ENCODE data around the gene KRT36.

Gene KRT36

DNA sequence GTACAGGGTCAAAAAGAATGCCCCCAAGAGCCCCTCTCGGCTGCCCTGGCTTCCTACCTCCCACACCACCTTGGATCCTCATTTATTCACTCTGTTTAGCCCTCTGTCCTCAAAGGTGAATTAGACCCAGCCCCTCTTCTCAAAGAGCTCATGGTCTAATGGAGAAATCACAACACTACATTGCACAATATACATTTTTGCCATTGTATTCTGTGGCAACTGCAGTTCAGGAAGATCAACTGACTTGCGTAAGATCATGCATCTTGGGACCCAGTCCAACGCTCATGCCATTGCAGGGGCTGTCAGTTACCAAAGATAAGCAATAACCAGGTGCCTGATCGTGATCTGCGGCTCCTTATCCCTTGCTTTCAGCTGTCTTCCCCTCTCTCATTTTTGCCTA is 50.3 kb downstream of the KRT36 start:
- TF ChIP-seq, protein P1, sequence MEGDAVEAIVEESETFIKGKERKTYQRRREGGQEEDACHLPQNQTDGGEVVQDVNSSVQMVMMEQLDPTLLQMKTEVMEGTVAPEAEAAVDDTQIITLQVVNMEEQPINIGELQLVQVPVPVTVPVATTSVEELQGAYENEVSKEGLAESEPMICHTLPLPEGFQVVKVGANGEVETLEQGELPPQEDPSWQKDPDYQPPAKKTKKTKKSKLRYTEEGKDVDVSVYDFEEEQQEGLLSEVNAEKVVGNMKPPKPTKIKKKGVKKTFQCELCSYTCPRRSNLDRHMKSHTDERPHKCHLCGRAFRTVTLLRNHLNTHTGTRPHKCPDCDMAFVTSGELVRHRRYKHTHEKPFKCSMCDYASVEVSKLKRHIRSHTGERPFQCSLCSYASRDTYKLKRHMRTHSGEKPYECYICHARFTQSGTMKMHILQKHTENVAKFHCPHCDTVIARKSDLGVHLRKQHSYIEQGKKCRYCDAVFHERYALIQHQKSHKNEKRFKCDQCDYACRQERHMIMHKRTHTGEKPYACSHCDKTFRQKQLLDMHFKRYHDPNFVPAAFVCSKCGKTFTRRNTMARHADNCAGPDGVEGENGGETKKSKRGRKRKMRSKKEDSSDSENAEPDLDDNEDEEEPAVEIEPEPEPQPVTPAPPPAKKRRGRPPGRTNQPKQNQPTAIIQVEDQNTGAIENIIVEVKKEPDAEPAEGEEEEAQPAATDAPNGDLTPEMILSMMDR (IDR thresholded peaks at IDR 0.05; ENCODE audit: borderline replicate concordance, insufficient read depth, low read depth, low read length), result no peak
- no peak overlapping the region for H3K4me3 ChIP-seq (ENCODE audit: low read depth, low read length)

DNA sequence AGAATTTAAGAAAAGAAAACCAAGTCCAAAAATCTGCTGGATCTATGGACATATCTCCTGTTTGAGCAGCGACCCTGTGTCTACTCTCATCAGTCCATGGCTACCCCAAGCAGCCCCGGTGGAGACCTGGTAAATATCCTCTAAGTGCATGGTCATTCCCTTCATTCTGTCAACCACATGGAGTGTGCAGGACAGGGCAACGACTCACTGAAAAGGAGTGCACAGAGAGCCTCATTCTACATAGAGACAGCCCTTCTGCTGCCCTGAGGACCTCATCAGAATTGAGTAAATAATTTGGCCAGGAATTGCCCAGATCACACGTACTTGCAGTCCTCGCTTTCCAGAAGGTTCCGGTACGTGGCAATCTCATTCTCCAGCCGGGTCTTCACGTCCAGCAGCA is 51.9 kb downstream of the KRT36 start:
- H3K4me3 ChIP-seq (ENCODE audit: low read depth, low read length), result no peak overlapping the region
- TF ChIP-seq, protein P1 (IDR thresholded peaks at IDR 0.05; ENCODE audit: borderline replicate concordance, insufficient read depth, low read depth, low read length), result no peak

DNA sequence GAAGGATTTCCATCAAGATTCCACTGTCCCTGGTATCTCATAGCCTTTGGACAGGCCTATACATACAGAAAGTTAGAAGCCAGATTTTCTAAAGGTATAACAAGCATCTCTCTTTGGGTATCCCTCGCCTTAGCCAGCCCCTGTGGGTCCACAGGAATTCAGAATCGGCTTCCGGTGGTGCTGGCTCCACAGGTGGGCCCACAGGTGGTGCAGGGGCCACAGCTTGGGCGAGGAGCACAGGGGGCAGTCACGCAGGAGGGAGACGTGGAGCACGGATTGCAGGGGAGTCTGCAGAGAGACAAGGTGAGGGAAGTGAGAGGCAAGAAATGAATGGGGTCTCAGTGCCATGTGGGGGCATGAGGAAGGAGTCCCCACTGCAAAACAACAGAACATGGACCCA is 52.5 kb downstream of the KRT36 start:
- no peak overlapping the region for H3K4me3 ChIP-seq (ENCODE audit: low read depth, low read length)
- TF ChIP-seq, protein P1 (IDR thresholded peaks at IDR 0.05; ENCODE audit: borderline replicate concordance, insufficient read depth, low read depth, low read length), result no peak
